Progenitor cell of endocrine pancreas (in vitro differentiated cells): ENCODE measurements around the gene GCM1. TPM values are rescaled to one million over a fixed set of nuclear protein-coding genes. Genes with fewer than 3 reads are reported as not detected.

ENCODE experiments used
- DNase-seq: peaks from one replicate; pipeline ENCODE4 v3.0.0; 2021; ENCODE audit warnings: low spot score; ENCODE audit not compliant: unreplicated experiment
- H3K27ac Mint-ChIP-seq: 2 replicates; pipeline ENCODE4 v1.8.0; 2021; ENCODE audit warnings: mild to moderate bottlenecking, moderate library complexity, mixed read lengths
- H3K27me3 Mint-ChIP-seq: 2 replicates; pipeline ENCODE4 v1.8.0; 2021; ENCODE audit warnings: mixed read lengths
- H3K36me3 Mint-ChIP-seq: 2 replicates; pipeline ENCODE4 v1.8.0; 2022; ENCODE audit warnings: mixed read lengths; ENCODE audit not compliant: insufficient read depth
- H3K4me1 Mint-ChIP-seq: 2 replicates; pipeline ENCODE4 v1.8.0; 2021; ENCODE audit warnings: low read depth, mixed read lengths
- H3K4me3 Mint-ChIP-seq: 2 replicates; pipeline ENCODE4 v1.8.0; 2021; ENCODE audit warnings: low read depth, mild to moderate bottlenecking, moderate library complexity, mixed read lengths
- H3K9me3 Mint-ChIP-seq: 2 replicates; pipeline ENCODE4 v1.8.0; 2021; ENCODE audit warnings: low read depth, mixed read lengths
- total RNA-seq: library from RNA; stranded (reverse); gene quantifications from 2 replicates; pipeline ENCODE4 v1.2.1, GENCODE V29; 2021
- TF ChIP-seq, protein P1 (sequence below): fragments of 200-600 bp; sonication (generic); IDR thresholded peaks from one replicate; pipeline ENCODE4 v1.5.0; 2021; ENCODE audit warnings: antibody characterized with exemption, mild to moderate bottlenecking; ENCODE audit not compliant: unreplicated experiment

GCM1 gene
- total RNA-seq, 1 donor from 2014 or later: not detected

- no peak overlapping the region for H3K27ac Mint-ChIP-seq
- H3K4me3 Mint-ChIP-seq: no peak overlapping the region
- no peaks in the 10 kb centered on the region for H3K4me1 Mint-ChIP-seq
- no peak for DNase-seq
- TF ChIP-seq, protein P1, sequence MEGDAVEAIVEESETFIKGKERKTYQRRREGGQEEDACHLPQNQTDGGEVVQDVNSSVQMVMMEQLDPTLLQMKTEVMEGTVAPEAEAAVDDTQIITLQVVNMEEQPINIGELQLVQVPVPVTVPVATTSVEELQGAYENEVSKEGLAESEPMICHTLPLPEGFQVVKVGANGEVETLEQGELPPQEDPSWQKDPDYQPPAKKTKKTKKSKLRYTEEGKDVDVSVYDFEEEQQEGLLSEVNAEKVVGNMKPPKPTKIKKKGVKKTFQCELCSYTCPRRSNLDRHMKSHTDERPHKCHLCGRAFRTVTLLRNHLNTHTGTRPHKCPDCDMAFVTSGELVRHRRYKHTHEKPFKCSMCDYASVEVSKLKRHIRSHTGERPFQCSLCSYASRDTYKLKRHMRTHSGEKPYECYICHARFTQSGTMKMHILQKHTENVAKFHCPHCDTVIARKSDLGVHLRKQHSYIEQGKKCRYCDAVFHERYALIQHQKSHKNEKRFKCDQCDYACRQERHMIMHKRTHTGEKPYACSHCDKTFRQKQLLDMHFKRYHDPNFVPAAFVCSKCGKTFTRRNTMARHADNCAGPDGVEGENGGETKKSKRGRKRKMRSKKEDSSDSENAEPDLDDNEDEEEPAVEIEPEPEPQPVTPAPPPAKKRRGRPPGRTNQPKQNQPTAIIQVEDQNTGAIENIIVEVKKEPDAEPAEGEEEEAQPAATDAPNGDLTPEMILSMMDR: no peak
- H3K36me3 Mint-ChIP-seq: no peaks in the 10 kb centered on the region
- no peaks in the 10 kb centered on the region for H3K27me3 Mint-ChIP-seq
- H3K9me3 Mint-ChIP-seq: no peaks in the 10 kb centered on the region
Measured at GRCh38 chr6:53152576-53152975, 3.9 kb upstream of the GCM1 start.

DNA sequence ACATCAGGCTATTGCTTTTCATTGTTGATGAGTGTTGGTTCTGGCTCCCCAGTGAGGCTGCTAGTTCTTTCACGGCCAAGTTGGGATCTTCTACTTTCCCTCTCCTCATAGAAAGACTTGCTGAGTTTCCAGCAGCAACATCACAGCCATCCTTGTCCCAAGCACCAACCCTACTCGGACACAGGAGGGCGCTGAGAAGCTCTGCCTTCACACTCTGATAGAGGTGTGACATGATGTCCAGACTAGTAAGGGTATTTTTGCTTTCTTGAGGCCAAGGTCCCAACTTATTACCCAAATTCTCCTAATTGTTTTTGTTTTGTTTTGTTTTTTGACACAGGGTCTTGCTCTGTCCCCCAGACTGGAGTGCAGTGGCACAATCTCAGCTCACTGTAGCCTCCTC, 3.0 kb upstream of the GCM1 start:
- H3K4me1 Mint-ChIP-seq: no peaks in the 10 kb centered on the region
- H3K27me3 Mint-ChIP-seq: no peaks in the 10 kb centered on the region
- DNase-seq: no peak
- H3K9me3 Mint-ChIP-seq: no peaks in the 10 kb centered on the region
- no peak overlapping the region for H3K4me3 Mint-ChIP-seq
- no peaks in the 10 kb centered on the region for H3K36me3 Mint-ChIP-seq
- H3K27ac Mint-ChIP-seq: no peak overlapping the region
- TF ChIP-seq, protein P1: peak; percentile 18

GRCh38 chr6:53144802-53145201, 3.8 kb downstream of the GCM1 start:
- TF ChIP-seq, protein P1: no peak
- Mint-ChIP-seq H3K4me3 (no peak overlapping the region), H3K27me3 (no peaks in the 10 kb centered on the region), H3K27ac (no peak overlapping the region), H3K9me3 (no peaks in the 10 kb centered on the region), H3K36me3 (no peaks in the 10 kb centered on the region), H3K4me1 (no peaks in the 10 kb centered on the region)
- DNase-seq: no peak

- Mint-ChIP-seq H3K9me3 (no peaks in the 10 kb centered on the region), H3K4me3 (no peak overlapping the region), H3K27me3 (no peaks in the 10 kb centered on the region), H3K27ac (no peak overlapping the region), H3K4me1 (no peaks in the 10 kb centered on the region), H3K36me3 (no peaks in the 10 kb centered on the region)
- DNase-seq: no peak
- TF ChIP-seq, protein P1: no peak
Measured at GRCh38 chr6:53143710-53144109, 4.9 kb downstream of the GCM1 start.

DNA sequence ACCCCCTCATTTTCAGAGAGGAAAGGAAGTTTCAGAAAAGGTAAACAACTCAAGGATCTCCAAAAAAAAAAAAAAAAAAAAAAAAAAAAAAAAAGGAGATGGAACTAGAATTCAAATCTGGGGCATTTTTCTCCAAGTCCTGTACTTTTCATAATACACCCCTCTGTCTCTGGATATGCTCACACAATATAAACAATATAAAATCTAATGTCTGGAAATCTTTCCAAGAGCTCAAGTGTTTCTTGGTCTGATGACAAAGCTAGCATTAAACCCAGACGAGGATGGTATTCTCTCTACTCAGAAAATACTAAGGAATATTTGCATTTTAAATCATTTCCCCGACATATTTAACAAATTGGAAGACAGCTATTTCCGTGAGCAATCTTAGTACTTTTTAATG, 5.8 kb downstream of the GCM1 start:
- Mint-ChIP-seq H3K27ac (no peak overlapping the region), H3K4me1 (no peaks in the 10 kb centered on the region), H3K9me3 (no peaks in the 10 kb centered on the region), H3K27me3 (no peaks in the 10 kb centered on the region), H3K4me3 (no peak overlapping the region), H3K36me3 (no peaks in the 10 kb centered on the region)
- no peak for DNase-seq
- TF ChIP-seq, protein P1: no peak
